Neural crest cell (in vitro differentiated cells): ENCODE measurements around the gene MROH7. TPM values are rescaled to one million over a fixed set of nuclear protein-coding genes. Genes with fewer than 3 reads are reported as not detected.

Source experiments
- DNase-seq: peaks from one replicate; pipeline ENCODE4 v3.0.0; 2021; ENCODE audit warnings: low read depth, mixed read lengths, low spot score
- H3K27ac Mint-ChIP-seq: one replicate; pipeline ENCODE4 v1.8.0; 2021; ENCODE audit warnings: mild to moderate bottlenecking, mixed read lengths; ENCODE audit not compliant: unreplicated experiment
- H3K27me3 Mint-ChIP-seq: 2 replicates; pipeline ENCODE4 v1.8.0; 2021; ENCODE audit warnings: low read depth, mild to moderate bottlenecking, mixed read lengths
- H3K36me3 Mint-ChIP-seq: 2 replicates; pipeline ENCODE4 v1.8.0; 2021; ENCODE audit warnings: low read depth, mild to moderate bottlenecking, mixed read lengths
- H3K4me1 Mint-ChIP-seq: 2 replicates; pipeline ENCODE4 v1.8.0; 2021; ENCODE audit warnings: mixed read lengths
- H3K4me3 Mint-ChIP-seq: one replicate; pipeline ENCODE4 v1.8.0; 2021; ENCODE audit warnings: mild to moderate bottlenecking, mixed read lengths
- H3K9me3 Mint-ChIP-seq: 2 replicates; pipeline ENCODE4 v1.8.0; 2021; ENCODE audit warnings: mixed read lengths
- total RNA-seq: library from RNA; stranded (reverse); gene quantifications from 2 replicates; pipeline ENCODE4 v1.2.1, GENCODE V29; 2021
- TF ChIP-seq, protein P1 (sequence below): fragments of 200-600 bp; sonication (generic); conservative IDR thresholded peaks from 2 replicates; pipeline ENCODE4 v1.5.0; 2021; ENCODE audit warnings: antibody characterized with exemption, mild to moderate bottlenecking

MROH7 gene
- total RNA-seq, 1 donor from 2014 or later = not detected

DNA sequence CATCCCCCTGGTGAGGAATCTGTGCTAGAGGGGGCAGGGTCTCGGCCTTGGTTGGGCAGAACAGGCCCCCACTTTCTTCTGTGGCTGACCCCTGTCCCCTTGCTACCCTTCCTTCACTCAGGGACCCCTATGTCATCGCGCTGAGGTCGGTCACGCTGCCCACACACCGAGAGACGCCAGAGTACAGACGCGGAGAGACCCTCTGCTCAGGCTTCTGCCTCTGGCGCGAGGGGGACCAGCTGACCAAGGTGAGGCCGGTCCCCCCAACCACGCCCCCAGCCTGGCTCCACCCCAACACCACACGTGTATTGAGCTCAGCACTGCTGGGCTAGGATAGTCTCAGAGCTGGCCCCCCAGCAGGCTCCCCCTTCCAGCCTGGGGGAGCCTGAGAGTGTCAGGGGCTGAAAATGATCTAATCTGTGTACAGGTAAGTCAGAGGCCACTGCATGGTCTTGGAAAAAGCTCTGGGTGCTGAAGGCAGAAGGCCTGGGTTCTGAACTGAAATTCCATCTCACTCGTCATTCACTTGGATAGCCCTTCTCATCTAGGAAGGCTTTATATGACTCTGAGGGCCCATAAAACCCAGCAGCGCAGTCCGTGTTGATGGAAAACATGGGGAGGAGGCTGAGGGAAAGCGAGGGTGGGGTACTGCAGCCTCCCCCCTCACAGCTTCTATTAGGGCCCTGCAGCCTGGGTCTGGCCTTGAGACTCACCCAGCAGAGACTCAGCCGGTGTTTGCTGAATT, 33.6 kb upstream of the MROH7 start:
- no peaks in the 10 kb centered on the region for H3K4me1 Mint-ChIP-seq
- no peaks in the 10 kb centered on the region for H3K27me3 Mint-ChIP-seq
- no peaks in the 10 kb centered on the region for H3K36me3 Mint-ChIP-seq
- no peak for DNase-seq
- no peak overlapping the region for H3K27ac Mint-ChIP-seq
- TF ChIP-seq, protein P1, sequence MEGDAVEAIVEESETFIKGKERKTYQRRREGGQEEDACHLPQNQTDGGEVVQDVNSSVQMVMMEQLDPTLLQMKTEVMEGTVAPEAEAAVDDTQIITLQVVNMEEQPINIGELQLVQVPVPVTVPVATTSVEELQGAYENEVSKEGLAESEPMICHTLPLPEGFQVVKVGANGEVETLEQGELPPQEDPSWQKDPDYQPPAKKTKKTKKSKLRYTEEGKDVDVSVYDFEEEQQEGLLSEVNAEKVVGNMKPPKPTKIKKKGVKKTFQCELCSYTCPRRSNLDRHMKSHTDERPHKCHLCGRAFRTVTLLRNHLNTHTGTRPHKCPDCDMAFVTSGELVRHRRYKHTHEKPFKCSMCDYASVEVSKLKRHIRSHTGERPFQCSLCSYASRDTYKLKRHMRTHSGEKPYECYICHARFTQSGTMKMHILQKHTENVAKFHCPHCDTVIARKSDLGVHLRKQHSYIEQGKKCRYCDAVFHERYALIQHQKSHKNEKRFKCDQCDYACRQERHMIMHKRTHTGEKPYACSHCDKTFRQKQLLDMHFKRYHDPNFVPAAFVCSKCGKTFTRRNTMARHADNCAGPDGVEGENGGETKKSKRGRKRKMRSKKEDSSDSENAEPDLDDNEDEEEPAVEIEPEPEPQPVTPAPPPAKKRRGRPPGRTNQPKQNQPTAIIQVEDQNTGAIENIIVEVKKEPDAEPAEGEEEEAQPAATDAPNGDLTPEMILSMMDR = no peak
- H3K9me3 Mint-ChIP-seq = no peaks in the 10 kb centered on the region
- no peak overlapping the region for H3K4me3 Mint-ChIP-seq

- H3K36me3 Mint-ChIP-seq = no peaks in the 10 kb centered on the region
- H3K9me3 Mint-ChIP-seq = no peaks in the 10 kb centered on the region
- no peak overlapping the region for H3K4me3 Mint-ChIP-seq
- H3K27ac Mint-ChIP-seq = peak overlapping the region; percentile 50
- TF ChIP-seq, protein P1 = no peak
- H3K27me3 Mint-ChIP-seq = no peaks in the 10 kb centered on the region
- DNase-seq = no peak
- no peaks in the 10 kb centered on the region for H3K4me1 Mint-ChIP-seq
These were observed 32.9 kb upstream of the MROH7 start for GRCh38 chr1:54608566-54609230.

GRCh38 chr1:54609301-54609921, 32.2 kb upstream of the MROH7 start:
- no peaks in the 10 kb centered on the region for H3K27me3 Mint-ChIP-seq
- DNase-seq = no peak
- H3K9me3 Mint-ChIP-seq = no peaks in the 10 kb centered on the region
- no peak overlapping the region for H3K27ac Mint-ChIP-seq
- H3K4me1 Mint-ChIP-seq = no peaks in the 10 kb centered on the region
- H3K4me3 Mint-ChIP-seq = no peak overlapping the region
- H3K36me3 Mint-ChIP-seq = no peaks in the 10 kb centered on the region
- TF ChIP-seq, protein P1 = no peak

- Mint-ChIP-seq H3K27me3 (no peaks in the 10 kb centered on the region), H3K4me1 (no peaks in the 10 kb centered on the region)
These were observed 31.5 kb upstream of the MROH7 start for GRCh38 chr1:54610048-54610447.

More at GRCh38 chr1:54610048-54610447, 31.5 kb upstream of the MROH7 start:
- TF ChIP-seq, protein P1 = no peak
- no peaks in the 10 kb centered on the region for H3K9me3 Mint-ChIP-seq
- H3K4me3 Mint-ChIP-seq = no peak overlapping the region
- no peak for DNase-seq
- H3K27ac Mint-ChIP-seq = no peak overlapping the region
- H3K36me3 Mint-ChIP-seq = no peaks in the 10 kb centered on the region
